GM19324 (cell line): ENCODE data around the gene CCDC34.
A peak's percentile ranks its signal among the peaks of the same experiment; 100 is the strongest.
"Not testable (repeated sequence)": the region's sequence is repeated elsewhere in the genome, so short reads cannot be mapped to it uniquely, and the experiment has no call there.

Source experiments
- ATAC-seq: cut with Tn5 transposase; IDR thresholded peaks from one replicate; pipeline ENCODE4 v1.9.1; 2021; ENCODE audit warnings: mild to moderate bottlenecking, moderate library complexity; ENCODE audit not compliant: unreplicated experiment, low FRiP score

CCDC34 gene

DNA sequence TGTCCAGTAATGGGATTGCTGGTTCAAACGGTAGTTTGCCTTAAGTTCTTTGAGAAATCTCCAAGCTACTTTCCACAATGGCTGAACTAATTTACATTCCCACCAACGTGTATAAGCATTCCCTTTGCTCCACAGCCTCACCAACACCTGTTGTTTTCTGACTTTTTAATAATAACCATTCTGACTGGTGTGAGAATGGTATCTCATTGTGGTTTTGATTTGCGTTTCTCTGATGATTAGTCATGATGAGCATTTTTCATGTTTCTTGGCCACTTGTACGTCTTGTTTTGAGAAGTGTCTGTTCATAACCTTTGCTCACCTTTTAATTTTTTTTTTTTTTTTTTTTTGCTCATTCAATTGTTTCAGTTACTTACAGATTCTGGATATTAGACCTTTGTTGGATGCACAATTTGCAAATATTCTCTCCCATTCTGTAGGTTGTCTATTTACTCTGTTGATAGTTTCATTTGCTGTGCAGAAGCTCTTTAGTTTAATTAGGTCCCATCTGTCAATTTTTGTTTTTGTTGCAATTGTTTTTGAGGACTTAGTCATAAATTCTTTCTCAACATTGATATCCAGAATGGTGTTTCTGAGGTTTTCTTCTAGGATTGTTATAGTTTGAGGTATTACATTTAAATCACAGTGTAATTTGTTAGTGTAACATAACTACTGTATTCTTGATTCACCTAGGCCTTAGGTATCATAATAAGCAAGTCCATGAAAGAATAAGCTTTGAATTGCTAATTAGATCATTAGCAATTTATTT lies 33.0 kb downstream of the CCDC34 start:
- no peak for ATAC-seq

DNA sequence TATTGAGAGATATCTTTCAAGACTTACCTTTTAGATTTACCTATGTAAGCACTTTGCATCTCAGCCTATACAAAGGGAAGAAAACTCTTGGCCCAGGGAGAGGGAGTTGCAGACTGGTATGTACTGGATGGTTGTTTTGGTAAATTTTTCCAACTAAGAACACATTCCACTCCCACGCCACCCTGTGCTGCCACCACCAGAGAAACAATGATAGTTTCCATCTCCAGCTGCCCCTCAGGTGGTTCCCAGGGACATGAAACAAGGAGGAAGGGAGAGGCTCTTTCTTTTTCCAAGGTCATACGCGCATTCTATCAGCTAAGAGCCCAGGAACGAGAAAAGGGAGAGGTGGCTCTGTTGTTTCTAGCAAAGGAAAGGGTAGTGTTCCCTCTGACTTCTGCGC lies 34.4 kb downstream of the CCDC34 start:
- ATAC-seq, result no peak

DNA sequence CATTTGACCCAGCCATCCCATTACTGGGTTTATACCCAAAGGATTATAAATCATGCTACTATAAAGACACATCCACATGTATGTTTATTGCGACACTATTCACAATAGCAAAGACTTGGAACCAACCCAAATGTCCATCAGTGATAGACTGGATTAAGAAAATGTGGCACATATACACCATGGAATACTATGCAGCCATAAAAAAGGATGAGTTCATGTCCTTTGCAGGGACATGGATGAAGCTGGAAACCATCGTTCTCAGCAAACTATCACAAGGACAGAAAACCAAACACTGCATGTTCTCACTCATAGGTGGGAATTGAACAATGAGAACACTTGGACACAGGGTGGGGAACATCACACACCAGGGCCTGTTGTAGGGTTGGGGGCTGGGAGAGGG lies 36.0 kb downstream of the CCDC34 start:
- not testable (repeated sequence) for ATAC-seq

DNA sequence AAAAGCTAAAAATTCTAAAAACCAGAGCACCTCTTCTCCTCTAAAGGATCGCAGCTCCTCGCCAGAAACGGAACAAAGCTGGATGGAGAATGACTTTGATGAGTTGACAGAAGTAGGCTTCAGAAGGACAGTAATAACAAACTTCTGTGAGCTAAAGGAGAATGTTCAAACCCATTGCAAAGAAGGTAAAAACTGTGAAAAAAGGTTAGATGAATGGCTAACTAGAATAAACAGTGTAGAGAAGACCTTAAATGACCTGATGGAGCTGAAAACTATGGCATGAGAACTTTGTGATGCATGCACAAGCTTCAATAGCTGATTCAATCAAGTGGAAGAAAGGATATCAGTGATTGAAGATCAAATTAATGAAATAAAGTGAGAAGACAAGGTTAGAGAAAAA lies 40.8 kb downstream of the CCDC34 start:
- ATAC-seq, result not testable (repeated sequence)

DNA sequence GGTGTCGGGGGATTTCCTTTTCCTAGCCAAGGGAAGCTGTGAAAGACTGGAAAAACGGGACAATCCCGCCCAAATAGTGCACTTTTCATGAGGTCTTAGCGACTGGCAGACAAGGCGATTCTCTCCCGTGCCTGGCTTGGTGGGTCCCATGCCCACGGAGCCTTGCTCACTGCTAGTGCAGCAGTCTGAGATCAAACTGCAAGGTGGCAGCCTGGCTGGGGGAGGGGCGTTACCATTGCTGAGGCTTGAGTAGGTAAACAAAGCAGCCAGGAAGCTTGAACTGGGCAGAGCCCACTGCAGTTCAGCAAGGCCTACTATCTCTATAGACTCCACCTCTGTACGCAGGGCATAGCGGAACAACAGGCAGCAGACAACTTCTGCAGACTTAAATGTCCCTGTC lies 41.7 kb downstream of the CCDC34 start:
- ATAC-seq, result not testable (repeated sequence)

DNA sequence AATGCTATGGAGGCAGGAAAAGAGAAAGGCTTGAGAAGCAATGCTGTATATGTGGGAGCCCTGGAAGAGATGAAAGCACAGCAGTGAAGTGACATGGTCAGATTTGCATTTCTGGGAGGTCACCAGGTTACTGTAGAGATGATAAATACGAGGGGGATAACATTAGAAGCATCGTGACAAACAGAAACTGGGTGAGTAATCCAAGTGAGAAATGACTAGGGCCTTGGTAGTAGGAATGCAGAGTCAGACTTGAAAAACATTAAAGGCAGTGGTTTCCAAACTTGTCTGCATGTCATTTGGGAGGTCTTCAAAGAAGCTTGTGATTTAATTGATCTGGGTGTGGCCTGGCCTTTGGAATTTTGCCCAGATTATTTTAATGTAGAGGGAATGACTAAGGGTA lies 43.9 kb downstream of the CCDC34 start:
- ATAC-seq, result peak; percentile 85

DNA sequence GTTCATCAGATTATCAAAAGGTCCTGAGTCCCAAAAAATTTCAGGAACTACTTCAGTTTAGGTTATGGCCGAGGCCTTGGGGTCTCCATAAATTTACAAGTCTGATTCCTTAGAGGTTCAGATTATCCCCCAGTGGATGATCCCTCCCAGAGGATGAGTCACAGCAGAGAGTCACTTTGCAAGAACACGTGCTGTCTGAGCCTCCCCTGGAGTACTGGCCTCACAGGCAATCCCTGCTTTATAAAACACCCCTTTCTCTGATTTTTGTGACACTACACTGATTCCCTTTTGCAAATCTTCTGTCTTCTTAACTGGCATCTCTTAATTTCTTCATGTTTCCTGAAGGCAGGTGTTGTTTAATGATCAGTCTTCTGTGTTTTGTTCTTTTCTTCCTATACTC lies 45.3 kb downstream of the CCDC34 start:
- ATAC-seq, result no peak

DNA sequence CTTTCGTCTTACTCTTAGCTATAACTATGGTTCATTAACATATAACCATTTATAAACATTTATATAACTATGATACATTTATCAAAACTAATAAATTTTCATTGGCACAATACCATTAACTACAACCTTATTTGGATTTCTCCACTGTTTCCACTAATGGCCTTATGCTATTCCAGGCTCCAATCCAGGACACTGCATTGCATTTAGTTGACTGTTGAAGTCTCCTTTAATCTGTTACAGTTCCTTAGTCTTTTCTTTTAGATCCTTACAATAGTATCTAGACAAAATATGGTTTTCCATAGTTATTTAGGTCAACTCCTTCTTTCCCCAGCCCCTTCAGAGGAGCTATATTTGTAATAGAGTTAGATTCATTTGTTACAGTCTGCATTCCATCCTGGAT lies 47.2 kb downstream of the CCDC34 start:
- no peak for ATAC-seq

DNA sequence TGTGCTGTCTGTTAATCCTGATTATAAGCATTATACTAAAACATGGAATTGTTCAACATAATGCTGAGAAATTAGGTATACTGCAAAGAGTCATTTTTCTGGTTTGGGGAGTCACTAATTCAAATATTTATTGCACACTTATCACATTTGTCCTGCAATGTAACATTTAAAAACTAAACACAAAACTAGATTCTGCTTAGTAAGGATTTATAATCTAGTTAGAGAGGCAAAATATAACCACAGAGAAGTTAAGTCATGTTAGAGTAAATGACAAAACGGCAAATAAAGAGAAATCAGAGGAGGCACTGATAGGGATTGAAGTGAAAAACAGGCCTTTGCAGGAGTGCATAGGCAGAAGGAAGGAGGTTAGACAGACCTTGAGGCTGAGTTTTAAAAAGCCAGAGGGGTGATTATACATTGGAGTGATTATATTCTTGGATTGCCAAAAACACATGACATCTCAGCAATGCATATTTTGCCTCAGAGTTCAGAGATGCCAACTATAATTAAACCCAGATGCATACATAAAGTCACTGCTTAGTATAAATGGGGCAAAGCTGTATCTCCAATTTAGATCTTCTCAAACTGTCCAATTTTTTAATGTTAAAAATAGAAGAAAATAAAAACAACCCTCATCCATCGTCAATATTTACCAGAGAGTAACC lies 49.7 kb downstream of the CCDC34 start:
- ATAC-seq, result no peak

DNA sequence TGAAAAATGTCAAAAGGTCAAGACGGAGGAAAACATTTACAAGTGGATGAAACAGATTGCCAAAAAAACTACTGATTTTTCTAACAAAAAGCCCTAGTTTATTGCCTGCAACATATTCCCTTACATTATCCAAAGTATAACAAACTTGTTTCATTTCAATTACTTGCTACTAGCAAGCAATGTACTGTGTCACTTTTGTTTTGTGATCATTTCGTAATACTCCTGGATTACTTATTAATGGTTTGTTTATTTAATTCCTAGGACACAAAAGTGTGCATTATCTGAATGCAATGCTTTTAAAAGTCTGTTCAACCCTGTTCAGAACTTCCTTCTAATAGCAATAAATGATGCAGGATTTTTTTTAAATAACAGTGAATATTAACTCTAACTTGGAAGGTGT lies 50.9 kb downstream of the CCDC34 start:
- no peak for ATAC-seq

DNA sequence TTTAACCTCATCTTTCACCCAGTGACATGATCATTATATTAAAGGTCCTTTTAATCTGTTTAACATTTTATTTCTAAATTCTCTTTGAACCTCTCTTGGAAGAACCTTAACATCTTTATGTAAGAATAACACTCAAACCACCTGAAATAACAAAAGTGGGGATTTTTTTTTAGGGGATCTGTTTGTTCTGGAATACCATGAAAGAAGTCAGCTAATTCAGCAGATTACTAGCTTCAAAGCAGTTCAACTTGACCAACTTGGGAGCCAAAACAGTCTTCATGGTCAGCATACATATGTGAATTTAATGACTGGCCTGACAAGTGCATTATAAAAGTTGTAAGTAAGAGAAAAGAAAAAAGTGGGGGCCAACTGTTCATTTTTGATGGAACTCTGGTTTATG lies 52.3 kb downstream of the CCDC34 start:
- no peak for ATAC-seq

DNA sequence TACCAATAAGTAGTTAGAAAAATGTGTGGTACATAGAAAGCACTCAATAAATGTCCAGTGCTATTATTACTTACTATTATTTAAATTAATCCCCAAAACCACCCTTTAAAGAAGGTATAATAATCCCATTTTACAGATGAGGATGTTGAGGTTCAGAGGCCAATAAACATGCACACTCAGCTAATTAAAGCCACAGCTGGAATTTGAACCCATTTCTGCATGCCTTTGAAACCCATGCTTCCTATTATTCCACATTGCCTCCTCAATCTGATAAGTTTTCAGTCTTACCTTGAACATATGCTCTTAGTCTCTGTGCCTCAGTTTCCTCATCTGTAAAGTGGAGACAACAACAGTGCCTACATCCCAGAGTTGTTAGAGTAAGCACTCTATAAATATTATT lies 52.8 kb downstream of the CCDC34 start:
- no peak for ATAC-seq

DNA sequence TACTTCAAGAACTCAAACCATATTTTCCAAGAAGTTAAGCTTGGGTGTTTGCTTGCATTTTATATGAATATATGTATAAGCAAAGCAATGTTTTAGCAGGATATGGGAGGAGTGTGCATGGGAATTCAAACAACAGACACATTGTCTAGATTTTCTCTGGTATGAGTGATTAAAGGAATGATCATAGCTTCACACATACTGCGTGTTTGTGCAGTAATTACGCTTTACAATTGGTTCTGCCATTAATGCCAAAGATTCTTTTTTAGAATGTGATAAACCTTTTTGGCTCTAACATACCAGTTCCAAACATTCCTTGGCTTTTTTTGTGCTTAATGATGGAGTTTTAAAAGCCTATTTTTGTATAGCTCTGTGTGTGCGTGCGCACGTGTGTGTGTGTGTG lies 54.0 kb downstream of the CCDC34 start:
- ATAC-seq, result no peak

DNA sequence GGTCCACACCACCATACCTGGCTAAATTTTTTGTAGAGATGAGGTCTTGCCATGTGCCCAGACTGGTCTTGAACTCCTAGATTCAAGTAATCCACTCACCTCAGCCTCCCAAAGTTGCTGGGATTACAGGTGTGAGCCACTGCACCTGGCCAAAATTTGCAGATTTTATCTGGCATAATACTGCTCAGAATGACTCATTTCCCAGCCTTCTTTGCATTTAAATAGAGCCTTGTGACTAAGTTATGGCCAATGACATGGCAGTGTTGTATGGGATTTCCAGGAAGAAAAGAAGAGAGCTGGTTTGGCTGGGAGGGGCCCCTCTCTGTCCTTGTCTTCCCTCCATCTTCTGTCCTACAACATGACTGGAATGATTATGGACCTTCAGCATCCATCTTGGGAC lies 55.8 kb downstream of the CCDC34 start:
- ATAC-seq, result no peak

DNA sequence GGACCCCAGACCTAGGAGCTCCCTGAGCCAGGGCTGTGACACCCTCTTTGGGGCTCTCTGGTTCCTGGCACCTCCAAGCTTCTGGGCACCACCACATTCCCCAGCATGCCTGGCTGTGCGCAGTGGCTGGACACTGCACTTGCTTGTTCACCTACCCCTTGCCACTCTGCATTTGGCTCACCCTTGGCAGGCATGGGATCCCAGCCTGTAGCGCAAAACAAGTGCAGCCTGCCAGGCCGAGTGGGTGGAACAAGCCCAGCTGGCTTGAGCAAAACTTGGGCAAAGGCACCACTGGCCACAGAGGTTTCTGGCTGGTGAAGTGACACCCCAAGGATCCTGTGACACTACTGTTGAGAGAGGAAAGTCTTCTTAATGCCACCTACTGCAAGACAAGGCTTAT lies 57.3 kb downstream of the CCDC34 start:
- ATAC-seq, result no peak

DNA sequence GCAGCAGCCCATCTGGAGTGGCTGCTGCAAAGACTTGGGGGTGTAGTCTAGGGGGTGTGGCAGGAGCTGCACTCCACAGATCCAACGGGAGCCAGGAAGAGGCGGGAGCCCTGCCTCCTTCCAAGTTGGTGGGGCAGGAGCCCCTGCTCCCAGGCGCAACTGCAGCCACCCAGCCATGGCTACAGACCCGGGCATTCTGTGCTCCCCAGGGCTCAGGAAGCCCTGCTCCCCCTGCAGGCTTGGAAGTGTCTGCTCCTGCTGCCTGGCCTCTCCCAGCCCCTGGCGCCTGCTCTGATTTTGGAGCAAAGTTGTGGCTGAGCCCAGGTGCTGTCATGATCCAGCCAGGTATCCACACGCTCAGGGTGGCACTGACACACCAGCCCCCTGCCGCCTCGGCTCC lies 58.5 kb downstream of the CCDC34 start:
- no peak for ATAC-seq

DNA sequence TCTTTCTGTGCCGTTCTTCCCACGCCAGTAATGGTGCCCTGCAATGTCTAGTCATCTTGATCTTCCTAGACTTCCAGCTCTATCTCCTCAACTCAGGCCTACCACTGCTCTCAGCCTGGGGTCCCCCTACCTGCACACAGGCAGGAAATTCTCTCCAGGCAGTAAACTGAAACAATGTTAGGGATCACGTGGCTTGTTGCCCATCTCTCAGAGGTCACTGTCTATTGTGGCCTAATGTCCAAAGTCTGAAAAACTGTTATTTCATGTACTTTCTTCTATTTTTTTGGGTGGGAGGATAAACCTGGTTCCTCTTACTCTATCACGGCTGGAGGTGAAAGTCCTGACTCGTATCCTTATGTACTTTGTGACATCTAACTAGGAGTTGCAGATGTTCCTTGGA lies 59.1 kb downstream of the CCDC34 start:
- ATAC-seq, result no peak

DNA sequence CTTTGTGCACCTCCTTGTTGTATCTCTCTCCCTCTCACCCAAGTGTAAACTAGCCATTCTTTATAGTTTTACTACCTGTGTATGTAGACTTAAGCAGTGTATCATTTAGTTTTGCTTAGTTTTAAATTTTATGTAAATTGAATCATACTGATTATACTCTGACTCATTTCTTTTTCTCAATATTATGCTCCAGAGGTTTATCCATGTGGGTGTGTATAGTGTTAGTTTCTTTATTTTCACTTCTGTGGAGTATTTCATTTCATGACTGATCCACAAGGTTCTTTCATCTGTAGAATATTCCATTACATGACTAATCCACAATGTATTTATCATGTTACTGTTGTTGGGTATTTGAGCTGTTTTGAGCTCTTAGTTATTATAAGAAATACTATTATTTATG lies 62.0 kb downstream of the CCDC34 start:
- ATAC-seq, result no peak

DNA sequence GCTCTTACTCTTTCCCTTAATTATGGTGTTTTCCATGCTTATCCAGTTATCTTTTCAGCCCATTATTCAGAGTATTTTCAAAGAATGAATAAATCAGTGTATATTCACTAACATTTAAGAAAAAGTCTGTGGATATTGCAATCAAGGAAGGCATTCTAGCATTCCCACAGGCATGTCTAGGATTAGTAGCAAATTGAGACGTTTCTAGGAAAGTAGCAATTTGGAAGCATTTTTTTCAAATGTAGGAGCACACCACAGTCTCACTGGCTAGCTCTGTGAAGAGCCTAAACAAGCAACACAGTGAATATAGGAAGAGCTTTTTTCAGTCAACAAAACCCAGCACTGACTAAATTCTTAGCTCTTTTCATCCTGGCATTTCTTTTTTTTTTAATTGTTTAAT lies 65.4 kb downstream of the CCDC34 start:
- ATAC-seq, result no peak

DNA sequence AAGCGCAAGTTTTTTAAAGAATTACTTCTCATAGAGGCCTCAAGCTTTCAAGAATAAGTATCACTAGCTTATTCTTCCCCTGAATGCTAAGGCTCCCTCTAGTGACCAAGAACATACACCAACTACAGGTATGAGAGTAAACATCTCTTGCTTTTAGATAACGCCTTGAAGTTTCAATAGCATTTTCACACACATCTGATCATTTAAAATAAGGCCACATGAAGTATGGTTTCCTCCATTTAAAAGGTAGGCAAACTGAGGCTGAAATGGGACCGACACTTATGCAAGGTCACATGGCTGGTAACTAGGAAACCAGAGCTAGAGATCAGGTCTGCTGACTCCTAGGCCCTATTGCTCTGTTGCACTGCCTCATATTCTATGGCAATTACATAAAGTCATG lies 66.5 kb downstream of the CCDC34 start:
- no peak for ATAC-seq

DNA sequence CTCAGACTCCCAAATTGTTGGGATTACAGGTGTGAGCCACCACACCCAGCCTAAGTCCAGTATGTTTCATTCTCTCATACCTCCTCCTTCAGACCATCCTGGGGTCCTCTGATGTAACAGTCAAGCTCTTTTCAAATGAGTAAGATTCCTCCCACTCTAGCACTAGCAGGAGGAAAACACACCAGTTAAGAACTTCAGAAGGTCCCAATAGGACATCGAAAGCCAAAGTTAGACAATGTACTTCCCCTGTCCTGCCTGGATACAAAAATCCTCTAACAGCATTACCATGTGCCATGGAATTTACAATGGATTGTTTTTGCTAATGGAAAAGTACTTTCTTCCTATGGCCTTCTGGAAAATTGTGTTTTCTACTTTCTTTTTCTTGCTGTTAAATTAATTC lies 67.1 kb downstream of the CCDC34 start:
- ATAC-seq, result no peak

DNA sequence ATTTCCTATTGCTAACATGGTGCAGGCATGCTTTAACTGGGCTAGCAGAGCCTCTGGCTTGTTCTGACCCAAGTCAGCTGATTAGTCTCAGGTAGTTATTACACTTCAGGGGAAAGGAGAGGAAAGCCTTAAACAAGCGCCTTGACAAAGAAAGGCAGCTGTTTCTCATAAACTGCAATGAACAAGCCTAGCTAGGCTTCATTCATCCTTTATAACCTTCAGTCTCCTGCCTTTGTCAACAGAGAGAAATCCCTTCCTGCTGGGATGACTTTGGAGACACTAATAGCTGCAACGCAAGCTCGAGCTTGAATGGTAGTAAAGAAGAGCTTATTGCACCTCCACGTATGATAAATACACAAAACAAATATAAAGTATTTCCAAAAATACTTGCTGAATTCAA lies 68.4 kb downstream of the CCDC34 start:
- no peak for ATAC-seq
